WTC11 (cell line): Measurements from ENCODE around the gene UPK3A. TPM values are rescaled to one million over a fixed set of nuclear protein-coding genes. Genes with fewer than 3 reads are reported as not detected.

Source experiments
- ATAC-seq: fragments of 200-7000 bp; cut with Tn5 transposase; 2 replicates; pipeline ENCODE4 v1.10.0; 2021; ENCODE audit warnings: mild to moderate bottlenecking, moderate library complexity
- CTCF ChIA-PET: fragments of 300-600 bp; sonication (Branson Sonifier 250); formaldehyde crosslinking; loops from one replicate; lab custom pipeline; 2021; ENCODE audit warnings: antibody characterized with exemption; lab: Charles Lee
- POLR2A ChIA-PET: fragments of 350-600 bp; sonication (Branson Sonifier 250); formaldehyde crosslinking; loops from one replicate; lab custom pipeline; 2021; ENCODE audit warnings: antibody characterized with exemption; lab: Charles Lee
- DNase-seq: peaks from one replicate; pipeline ENCODE4 v3.0.0; 2021; ENCODE audit warnings: low spot score
- H3K27ac Mint-ChIP-seq: 2 replicates; pipeline ENCODE4 v1.8.0; 2021; ENCODE audit warnings: mixed read lengths
- H3K27me3 Mint-ChIP-seq: 2 replicates; pipeline ENCODE4 v1.8.0; 2021; ENCODE audit warnings: low read depth, mild to moderate bottlenecking, moderate library complexity, mixed read lengths
- H3K36me3 Mint-ChIP-seq: 2 replicates; pipeline ENCODE4 v1.8.0; 2021; ENCODE audit warnings: mixed read lengths
- H3K4me1 Mint-ChIP-seq: 2 replicates; pipeline ENCODE4 v1.8.0; 2022; ENCODE audit warnings: mixed read lengths
- H3K4me3 Mint-ChIP-seq: 2 replicates; pipeline ENCODE4 v1.8.0; 2021; ENCODE audit warnings: mild to moderate bottlenecking, moderate library complexity, mixed read lengths
- H3K9me3 Mint-ChIP-seq: 2 replicates; pipeline ENCODE4 v1.8.0; 2021; ENCODE audit warnings: mixed read lengths
- ATF1 ChIP-seq: sonication (generic); formaldehyde crosslinking; IDR thresholded peaks from 2 replicates; pipeline ENCODE4 v1.8.1; 2023; ENCODE audit warnings: mild to moderate bottlenecking, moderate library complexity, missing genetic modification reagents
- CBFB ChIP-seq: sonication (generic); formaldehyde crosslinking; IDR thresholded peaks from 2 replicates; pipeline ENCODE4 v1.8.1; 2022; ENCODE audit warnings: mild to moderate bottlenecking, low read depth, missing genetic modification reagents
- CREM ChIP-seq: sonication (generic); formaldehyde crosslinking; IDR thresholded peaks from 2 replicates; pipeline ENCODE4 v1.8.1; 2022; ENCODE audit warnings: mild to moderate bottlenecking, missing genetic modification reagents, moderate library complexity
- CTCF ChIP-seq: fragments of 200-600 bp; IDR thresholded peaks from 2 replicates; pipeline ENCODE4 v1.8.0; 2022; ENCODE audit warnings: antibody characterized with exemption
- E2F1 ChIP-seq: sonication (generic); formaldehyde crosslinking; IDR thresholded peaks from 2 replicates; pipeline ENCODE4 v1.8.0; 2022; ENCODE audit warnings: mild to moderate bottlenecking, missing genetic modification reagents
- E2F5 ChIP-seq: sonication (generic); formaldehyde crosslinking; IDR thresholded peaks from 2 replicates; pipeline ENCODE4 v1.8.1; 2022; ENCODE audit warnings: mild to moderate bottlenecking, moderate library complexity, missing genetic modification reagents
- ESRRA ChIP-seq: sonication (generic); formaldehyde crosslinking; IDR thresholded peaks from 2 replicates; pipeline ENCODE4 v1.8.1; 2022; ENCODE audit warnings: mild to moderate bottlenecking, missing genetic modification reagents, borderline replicate concordance
- FOXJ3 ChIP-seq: sonication (generic); formaldehyde crosslinking; IDR thresholded peaks from 2 replicates; pipeline ENCODE4 v1.9.0; 2021; ENCODE audit warnings: missing genetic modification reagents, mild to moderate bottlenecking, borderline replicate concordance
- GRHL2 ChIP-seq: fragments of 250-450 bp; sonication (Bioruptor Pico); IDR thresholded peaks from 2 replicates; pipeline ENCODE4 v1.8.0; 2022; ENCODE audit warnings: mild to moderate bottlenecking, moderate library complexity; ENCODE audit not compliant: insufficient replicate concordance, severe bottlenecking
- IRF1 ChIP-seq: sonication (generic); formaldehyde crosslinking; IDR thresholded peaks from 2 replicates; pipeline ENCODE4 v1.8.0; 2023; ENCODE audit warnings: missing genetic modification reagents
- NR2C2 ChIP-seq: sonication (generic); formaldehyde crosslinking; IDR thresholded peaks from 2 replicates; pipeline ENCODE4 v1.8.0; 2022; ENCODE audit warnings: mild to moderate bottlenecking, missing genetic modification reagents
- NR3C1 ChIP-seq: sonication (generic); formaldehyde crosslinking; conservative IDR thresholded peaks from 2 replicates; pipeline ENCODE4 v1.8.1; 2023; ENCODE audit warnings: low read depth, mild to moderate bottlenecking, missing genetic modification reagents
- OVOL2 ChIP-seq: fragments of 250-450 bp; sonication (Bioruptor Pico); IDR thresholded peaks from 2 replicates; pipeline ENCODE4 v1.9.0; 2021; ENCODE audit warnings: mild to moderate bottlenecking, borderline replicate concordance
- PRDM15 ChIP-seq: sonication (generic); formaldehyde crosslinking; IDR thresholded peaks from 2 replicates; pipeline ENCODE4 v1.8.0; 2022; ENCODE audit warnings: missing genetic modification reagents
- RORB ChIP-seq: fragments of 250-450 bp; sonication (Bioruptor Pico); IDR thresholded peaks from 2 replicates; pipeline ENCODE4 v1.9.0; 2021; ENCODE audit warnings: mild to moderate bottlenecking
- ZNF232 ChIP-seq: sonication (generic); formaldehyde crosslinking; IDR thresholded peaks from 2 replicates; pipeline ENCODE4 v1.8.0; 2022; ENCODE audit warnings: mild to moderate bottlenecking, missing genetic modification reagents
- ZNF416 ChIP-seq: fragments of 250-450 bp; sonication (Bioruptor Pico); IDR thresholded peaks from 2 replicates; pipeline ENCODE4 v1.9.0; 2021; ENCODE audit warnings: mild to moderate bottlenecking, inconsistent platforms
- ZNF423 ChIP-seq: fragments of 250-450 bp; sonication (Bioruptor Pico); IDR thresholded peaks from 2 replicates; pipeline ENCODE4 v2.1.2; 2022; ENCODE audit warnings: mild to moderate bottlenecking, moderate library complexity
- ZNF425 ChIP-seq: fragments of 250-450 bp; sonication (Bioruptor Pico); conservative IDR thresholded peaks from 2 replicates; pipeline ENCODE4 v1.9.0; 2021; ENCODE audit warnings: mild to moderate bottlenecking
- total RNA-seq: library from RNA; stranded (reverse); gene quantifications from 3 replicates; pipeline ENCODE4 v1.2.3, GENCODE V29; 2021
- TF ChIP-seq, protein P1 (sequence below): sonication (generic); formaldehyde crosslinking; IDR thresholded peaks from 2 replicates; pipeline ENCODE4 v1.8.1; 2022; ENCODE audit warnings: mild to moderate bottlenecking, missing genetic modification reagents, moderate library complexity, borderline replicate concordance
- TF ChIP-seq, protein P2 (sequence below): sonication (generic); formaldehyde crosslinking; IDR thresholded peaks from 2 replicates; pipeline ENCODE4 v1.8.0; 2022; ENCODE audit warnings: mild to moderate bottlenecking, missing genetic modification reagents

UPK3A gene
- total RNA-seq, 1 experiment from 2014 or later = 0.37 TPM

GRCh38 chr22:45263463-45264269, 21.1 kb upstream of the UPK3A start (continued):
- TF ChIP-seq ESRRA (CRISPR knock-in tag) (no peak), NR2C2 (CRISPR knock-in tag) (no peak), CBFB (CRISPR knock-in tag) (no peak), ZNF423 (CRISPR knock-in tag) (no peak), ZNF232 (CRISPR knock-in tag) (0 out of 2 replicates have a peak, but pooled peaks have one; percentile 60), RORB (no peak), IRF1 (no peak), GRHL2 (CRISPR knock-in tag) (no peak)
- TF ChIP-seq, protein P1, sequence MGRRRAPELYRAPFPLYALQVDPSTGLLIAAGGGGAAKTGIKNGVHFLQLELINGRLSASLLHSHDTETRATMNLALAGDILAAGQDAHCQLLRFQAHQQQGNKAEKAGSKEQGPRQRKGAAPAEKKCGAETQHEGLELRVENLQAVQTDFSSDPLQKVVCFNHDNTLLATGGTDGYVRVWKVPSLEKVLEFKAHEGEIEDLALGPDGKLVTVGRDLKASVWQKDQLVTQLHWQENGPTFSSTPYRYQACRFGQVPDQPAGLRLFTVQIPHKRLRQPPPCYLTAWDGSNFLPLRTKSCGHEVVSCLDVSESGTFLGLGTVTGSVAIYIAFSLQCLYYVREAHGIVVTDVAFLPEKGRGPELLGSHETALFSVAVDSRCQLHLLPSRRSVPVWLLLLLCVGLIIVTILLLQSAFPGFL (CRISPR knock-in tag) = no peak
- TF ChIP-seq, all 79 proteins: peak for 18

DNA sequence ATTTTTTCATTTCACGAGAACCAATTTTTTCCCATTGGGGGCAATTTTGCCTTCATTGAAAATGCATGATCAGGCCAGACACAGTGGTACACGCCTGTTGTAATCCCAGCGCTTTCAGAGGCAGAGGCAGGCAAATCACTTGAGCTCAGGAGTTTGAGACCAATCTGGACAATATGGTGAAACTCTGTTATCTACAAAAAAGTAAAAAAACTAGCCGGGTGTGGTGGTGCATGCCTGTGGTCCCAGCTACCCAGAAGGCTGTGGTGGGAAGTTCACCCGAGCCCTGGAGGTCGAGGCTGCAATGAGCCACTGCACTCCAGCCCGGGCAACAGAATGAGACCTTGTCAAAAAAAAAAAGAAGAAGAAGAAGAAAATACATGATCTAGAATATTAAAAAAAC, 19.2 kb upstream of the UPK3A start:
- H3K9me3 Mint-ChIP-seq = no peaks in the 10 kb centered on the region
- peaks cover 22% of the 10 kb centered on the region for H3K4me1 Mint-ChIP-seq
- H3K27me3 Mint-ChIP-seq = peaks cover 34% of the 10 kb centered on the region
- ChIA-PET CTCF (no interaction called here), POLR2A (no interaction called here)
- DNase-seq = no peak
- H3K4me3 Mint-ChIP-seq = no peak overlapping the region
- no peak overlapping the region for H3K27ac Mint-ChIP-seq
- H3K36me3 Mint-ChIP-seq = no peaks in the 10 kb centered on the region
- ATAC-seq = no peak
- no peak for TF ChIP-seq OVOL2
- TF ChIP-seq CTCF = no peak
- no peak for TF ChIP-seq ZNF416 (CRISPR knock-in tag)
- TF ChIP-seq E2F1 (CRISPR knock-in tag) = no peak
- TF ChIP-seq E2F5 = no peak
- no peak for TF ChIP-seq ZNF425 (CRISPR knock-in tag)
- TF ChIP-seq, protein P2, sequence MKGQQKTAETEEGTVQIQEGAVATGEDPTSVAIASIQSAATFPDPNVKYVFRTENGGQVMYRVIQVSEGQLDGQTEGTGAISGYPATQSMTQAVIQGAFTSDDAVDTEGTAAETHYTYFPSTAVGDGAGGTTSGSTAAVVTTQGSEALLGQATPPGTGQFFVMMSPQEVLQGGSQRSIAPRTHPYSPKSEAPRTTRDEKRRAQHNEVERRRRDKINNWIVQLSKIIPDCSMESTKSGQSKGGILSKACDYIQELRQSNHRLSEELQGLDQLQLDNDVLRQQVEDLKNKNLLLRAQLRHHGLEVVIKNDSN (CRISPR knock-in tag) = no peak
- no peak for TF ChIP-seq PRDM15 (CRISPR knock-in tag)
- no peak for TF ChIP-seq ZNF232 (CRISPR knock-in tag)
- no peak for TF ChIP-seq FOXJ3 (CRISPR knock-in tag)
- TF ChIP-seq CREM = no peak
- TF ChIP-seq NR3C1 (CRISPR knock-in tag) = no peak
- TF ChIP-seq IRF1 = no peak
- TF ChIP-seq ATF1 (CRISPR knock-in tag) = no peak
- no peak for TF ChIP-seq ESRRA (CRISPR knock-in tag)
